Neural cell (in vitro differentiated cells): ENCODE measurements around the gene IQGAP1. TPM values are rescaled to one million over a fixed set of nuclear protein-coding genes. Genes with fewer than 3 reads are reported as not detected.
"Not testable (repeated sequence)": the region's sequence is repeated elsewhere in the genome, so short reads cannot be mapped to it uniquely, and the experiment has no call there.

Source experiments
- H2AFZ ChIP-seq: fragments of 200-600, 300-800 bp; sonication (generic), shearing (Covaris generic); 2 replicates; pipeline ENCODE4 v1.6.0; 2014; ENCODE audit warnings: low read depth, mild to moderate bottlenecking, antibody characterized with exemption, low read length, moderate library complexity
- H3F3A ChIP-seq: fragments of 200-600 bp; shearing (Covaris generic); 2 replicates; pipeline ENCODE4 v1.6.1; 2016; ENCODE audit warnings: mild to moderate bottlenecking, moderate library complexity, mixed read lengths, antibody characterized with exemption, low read length; ENCODE audit not compliant: insufficient read depth, poor library complexity, severe bottlenecking
- H3K27ac ChIP-seq: fragments of 200-600, 300-800 bp; sonication (generic), shearing (Covaris generic); 2 replicates; pipeline ENCODE4 v1.5.1; 2014; ENCODE audit warnings: mild to moderate bottlenecking, low read length, moderate library complexity
- H3K27me3 ChIP-seq: fragments of 300-800, 200-600 bp; sonication (generic), shearing (Covaris generic); 2 replicates; pipeline ENCODE4 v1.6.0; 2014; ENCODE audit warnings: mild to moderate bottlenecking, low read depth, low read length, moderate library complexity; ENCODE audit not compliant: insufficient read depth
- H3K36me3 ChIP-seq: fragments of 300-800, 200-600 bp; sonication (generic), shearing (Covaris generic); 2 replicates; pipeline ENCODE4 v1.5.1; 2014; ENCODE audit warnings: mild to moderate bottlenecking, antibody characterized with exemption, low read length, moderate library complexity; ENCODE audit not compliant: insufficient read depth
- H3K4me2 ChIP-seq: fragments of 300-800, 200-600 bp; sonication (generic), shearing (Covaris generic); 2 replicates; pipeline ENCODE4 v1.6.0; 2014; ENCODE audit warnings: mild to moderate bottlenecking, low read length
- H3K4me3 ChIP-seq: fragments of 300-800, 200-600 bp; sonication (generic), shearing (Covaris generic); 2 replicates; pipeline ENCODE4 v1.5.1; 2014; ENCODE audit warnings: mild to moderate bottlenecking, low read length, moderate library complexity
- H3K79me2 ChIP-seq: fragments of 200-600 bp; shearing (Covaris generic); replicated peaks from 2 replicates; pipeline ENCODE4 v1.6.0; 2014; ENCODE audit warnings: mild to moderate bottlenecking, low read length, moderate library complexity; ENCODE audit not compliant: insufficient read depth
- H3K9ac ChIP-seq: fragments of 300-800, 200-600 bp; sonication (generic), shearing (Covaris generic); 2 replicates; pipeline ENCODE4 v1.6.1; 2016; ENCODE audit warnings: mild to moderate bottlenecking, low read length, mixed read lengths
- H3K9me2 ChIP-seq: fragments of 200-600 bp; shearing (Covaris generic); 2 replicates; pipeline ENCODE4 v1.6.1; 2016; ENCODE audit warnings: mild to moderate bottlenecking, low read length, mixed read lengths; ENCODE audit not compliant: insufficient read depth
- H3K9me3 ChIP-seq: fragments of 200-600, 300-800 bp; sonication (generic), shearing (Covaris generic); 2 replicates; pipeline ENCODE4 v1.6.1; 2016; ENCODE audit warnings: mild to moderate bottlenecking, mixed run types, low read length, moderate library complexity, mixed read lengths
- H4K20me1 ChIP-seq: fragments of 200-600 bp; shearing (Covaris generic); 2 replicates; pipeline ENCODE4 v1.6.1; 2016; ENCODE audit warnings: mild to moderate bottlenecking, mixed run types; ENCODE audit not compliant: insufficient read depth
- CTCF ChIP-seq: fragments of 450-650 bp; IDR thresholded peaks from 2 replicates; pipeline ENCODE4 v1.5.1; 2014; ENCODE audit warnings: antibody characterized with exemption, mild to moderate bottlenecking, moderate library complexity; ENCODE audit not compliant: poor library complexity, severe bottlenecking
- EZH2 ChIP-seq: fragments of 200-600, 300-800 bp; shearing (Covaris generic), sonication (generic); IDR thresholded peaks from 2 replicates; pipeline ENCODE4 v1.6.1; 2014; ENCODE audit warnings: antibody characterized with exemption, low read length, borderline replicate concordance, mild to moderate bottlenecking; ENCODE audit not compliant: insufficient read depth, poor library complexity, severe bottlenecking
- MXI1 ChIP-seq: fragments of 450-650 bp; conservative IDR thresholded peaks from 2 replicates; pipeline ENCODE4 v1.6.1; 2014; ENCODE audit warnings: antibody characterized with exemption, mild to moderate bottlenecking; ENCODE audit not compliant: poor library complexity, severe bottlenecking
- POLR2AphosphoS5 ChIP-seq: IDR thresholded peaks from 2 replicates; pipeline ENCODE4 v1.6.1; 2012
- RAD21 ChIP-seq: fragments of 450-650 bp; conservative IDR thresholded peaks from 2 replicates; pipeline ENCODE4 v1.6.1; 2014; ENCODE audit warnings: antibody characterized with exemption, mild to moderate bottlenecking, moderate library complexity
- REST ChIP-seq: IDR thresholded peaks from 2 replicates; pipeline ENCODE4 v1.6.1; 2012; ENCODE audit warnings: borderline replicate concordance
- TAF1 ChIP-seq: IDR thresholded peaks from 2 replicates; pipeline ENCODE4 v1.6.1; 2012; ENCODE audit warnings: low read depth
- polyA plus RNA-seq: library from polyadenylated mRNA; depleted of rRNA; stranded (reverse); fragments of >200 nt; gene quantifications from 2 replicates; pipeline ENCODE4 v1.2.3, GENCODE V29; 2014

IQGAP1 gene
- polyA plus RNA-seq, 1 donor from 2014 or later = 16.6 TPM

- no peak overlapping the region for H3K9ac ChIP-seq
- H4K20me1 ChIP-seq = no peaks in the 10 kb centered on the region
- no peak overlapping the region for H3K4me3 ChIP-seq
- no peak for TF ChIP-seq MXI1
- no peak for TF ChIP-seq TAF1
- TF ChIP-seq REST = no peak
- no peak for TF ChIP-seq EZH2
- TF ChIP-seq CTCF = no peak
- TF ChIP-seq POLR2AphosphoS5 = no peak
- TF ChIP-seq RAD21 = no peak
- no peaks in the 10 kb centered on the region for H3K9me3 ChIP-seq
- no peaks in the 10 kb centered on the region for H3K9me2 ChIP-seq
- no peaks in the 10 kb centered on the region for H3F3A ChIP-seq
- H3K27me3 ChIP-seq = no peaks in the 10 kb centered on the region
- H3K4me2 ChIP-seq = no peak overlapping the region
- no peaks in the 10 kb centered on the region for H3K36me3 ChIP-seq
- H2AFZ ChIP-seq = no peak overlapping the region
- no peaks in the 10 kb centered on the region for H3K79me2 ChIP-seq
- H3K27ac ChIP-seq = no peak overlapping the region
Observed at GRCh38 chr15:90501898-90502297, 113.9 kb downstream of the IQGAP1 start.

GRCh38 chr15:90510781-90511180 is 122.7 kb downstream of the IQGAP1 start:
- not testable (repeated sequence) for H3K9ac ChIP-seq, H3K79me2 ChIP-seq, H3K9me2 ChIP-seq, H4K20me1 ChIP-seq, H3K27me3 ChIP-seq, H3K27ac ChIP-seq, H2AFZ ChIP-seq, H3K36me3 ChIP-seq, H3K9me3 ChIP-seq, H3F3A ChIP-seq, H3K4me2 ChIP-seq, H3K4me3 ChIP-seq

- H3K79me2 ChIP-seq, H3K9me3 ChIP-seq, H3K9me2 ChIP-seq, H3K4me3 ChIP-seq, H2AFZ ChIP-seq, H4K20me1 ChIP-seq, H3K36me3 ChIP-seq, H3K27ac ChIP-seq, H3K9ac ChIP-seq, H3K27me3 ChIP-seq, H3F3A ChIP-seq, H3K4me2 ChIP-seq: not testable (repeated sequence)
Observed at GRCh38 chr15:90511211-90511618, 123.2 kb downstream of the IQGAP1 start.
